Measurements from ENCODE around the gene CEP76. TPM values are rescaled to one million over a fixed set of nuclear protein-coding genes. Genes with fewer than 3 reads are reported as not detected.
A peak's percentile ranks its signal among the peaks of the same experiment; 100 is the strongest.

CEP76 gene
- polyA plus RNA-seq, 1 donor (not counting 4 experiments of a cell fraction or from before 2014, with no cell fraction given), result 10.7 TPM

DNA sequence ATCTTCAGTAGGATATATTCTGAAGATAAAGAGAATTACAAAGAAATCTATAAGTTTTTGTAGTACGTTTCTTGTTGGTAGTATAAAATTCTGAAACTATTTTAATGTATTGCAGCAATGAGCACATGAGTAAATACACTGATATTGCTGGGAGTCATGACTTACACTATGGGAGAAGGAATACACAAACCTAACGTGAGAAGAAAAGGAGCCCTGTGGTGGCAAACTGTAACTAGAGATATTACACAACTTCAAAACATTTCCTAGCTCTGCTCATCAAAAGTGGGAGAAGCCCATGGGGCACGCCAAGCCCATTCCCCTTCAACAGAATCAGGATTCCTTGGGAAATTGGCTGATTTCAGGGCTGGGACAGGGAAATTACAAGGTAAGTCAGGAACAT lies 65.1 kb downstream of the CEP76 start:
- no peak for TF ChIP-seq EZH2 (IDR thresholded peaks at IDR 0.05; ENCODE audit: low read length)
- TF ChIP-seq, protein P1, sequence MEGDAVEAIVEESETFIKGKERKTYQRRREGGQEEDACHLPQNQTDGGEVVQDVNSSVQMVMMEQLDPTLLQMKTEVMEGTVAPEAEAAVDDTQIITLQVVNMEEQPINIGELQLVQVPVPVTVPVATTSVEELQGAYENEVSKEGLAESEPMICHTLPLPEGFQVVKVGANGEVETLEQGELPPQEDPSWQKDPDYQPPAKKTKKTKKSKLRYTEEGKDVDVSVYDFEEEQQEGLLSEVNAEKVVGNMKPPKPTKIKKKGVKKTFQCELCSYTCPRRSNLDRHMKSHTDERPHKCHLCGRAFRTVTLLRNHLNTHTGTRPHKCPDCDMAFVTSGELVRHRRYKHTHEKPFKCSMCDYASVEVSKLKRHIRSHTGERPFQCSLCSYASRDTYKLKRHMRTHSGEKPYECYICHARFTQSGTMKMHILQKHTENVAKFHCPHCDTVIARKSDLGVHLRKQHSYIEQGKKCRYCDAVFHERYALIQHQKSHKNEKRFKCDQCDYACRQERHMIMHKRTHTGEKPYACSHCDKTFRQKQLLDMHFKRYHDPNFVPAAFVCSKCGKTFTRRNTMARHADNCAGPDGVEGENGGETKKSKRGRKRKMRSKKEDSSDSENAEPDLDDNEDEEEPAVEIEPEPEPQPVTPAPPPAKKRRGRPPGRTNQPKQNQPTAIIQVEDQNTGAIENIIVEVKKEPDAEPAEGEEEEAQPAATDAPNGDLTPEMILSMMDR (optimal IDR thresholded peaks at IDR 0.05 in 1 of 3, IDR thresholded peaks at IDR 0.05 in 1 of 3, conservative IDR thresholded peaks at IDR 0.05 in 1 of 3; ENCODE audit: extremely low read depth in 1 of 3, insufficient read depth in 2 of 3, low read length in 3 of 3), result no peak
- H3K4me2 ChIP-seq (ENCODE audit: control insufficient read depth, extremely low read depth, insufficient read depth, low read depth, low read length), result peak overlapping the region; percentile 22
- no peaks in the 10 kb centered on the region for H3K9me3 ChIP-seq (ENCODE audit: control insufficient read depth, low read depth, low read length)
- H3K27me3 ChIP-seq (ENCODE audit: control insufficient read depth, extremely low read depth, insufficient read depth, low read length), result no peaks in the 10 kb centered on the region
- H3K4me1 ChIP-seq (ENCODE audit: control insufficient read depth, extremely low read depth, insufficient read depth, low read length), result peaks cover 32% of the 10 kb centered on the region
- no peak overlapping the region for H3K9ac ChIP-seq (ENCODE audit: control insufficient read depth, extremely low read depth, insufficient read depth, low read length)
- no peaks in the 10 kb centered on the region for H4K20me1 ChIP-seq (ENCODE audit: control insufficient read depth, extremely low read depth, insufficient read depth, low read length)
- no peak for DNase-seq (ENCODE audit: low read depth, low spot score)
- H3K27ac ChIP-seq (ENCODE audit: control insufficient read depth, insufficient read depth, low read length), result peak overlapping the region; percentile 66
- H3K9me1 ChIP-seq (ENCODE audit: control insufficient read depth, extremely low read depth, insufficient read depth, low read length), result no peaks in the 10 kb centered on the region
- no peak for FAIRE-seq
- no peak overlapping the region for H3K4me3 ChIP-seq (ENCODE audit: control insufficient read depth in 2 of 3, extremely low read depth in 1 of 3, insufficient read depth in 2 of 3, low read depth in 1 of 3, low read length in 3 of 3)
- dilution Hi-C loops (cut with MboI; ENCODE audit: extremely low pct_ligation_motif_present, low sequenced_read_pairs), result no loop called here
- H2AFZ ChIP-seq (ENCODE audit: control insufficient read depth, low read length), result no peak overlapping the region
- H3K79me2 ChIP-seq (ENCODE audit: control insufficient read depth, insufficient read depth, low read length), result peaks cover 27% of the 10 kb centered on the region
- no peaks in the 10 kb centered on the region for H3K36me3 ChIP-seq (ENCODE audit: control insufficient read depth in 2 of 2, extremely low read depth in 1 of 2, insufficient read depth in 2 of 2, low read length in 2 of 2)

DNA sequence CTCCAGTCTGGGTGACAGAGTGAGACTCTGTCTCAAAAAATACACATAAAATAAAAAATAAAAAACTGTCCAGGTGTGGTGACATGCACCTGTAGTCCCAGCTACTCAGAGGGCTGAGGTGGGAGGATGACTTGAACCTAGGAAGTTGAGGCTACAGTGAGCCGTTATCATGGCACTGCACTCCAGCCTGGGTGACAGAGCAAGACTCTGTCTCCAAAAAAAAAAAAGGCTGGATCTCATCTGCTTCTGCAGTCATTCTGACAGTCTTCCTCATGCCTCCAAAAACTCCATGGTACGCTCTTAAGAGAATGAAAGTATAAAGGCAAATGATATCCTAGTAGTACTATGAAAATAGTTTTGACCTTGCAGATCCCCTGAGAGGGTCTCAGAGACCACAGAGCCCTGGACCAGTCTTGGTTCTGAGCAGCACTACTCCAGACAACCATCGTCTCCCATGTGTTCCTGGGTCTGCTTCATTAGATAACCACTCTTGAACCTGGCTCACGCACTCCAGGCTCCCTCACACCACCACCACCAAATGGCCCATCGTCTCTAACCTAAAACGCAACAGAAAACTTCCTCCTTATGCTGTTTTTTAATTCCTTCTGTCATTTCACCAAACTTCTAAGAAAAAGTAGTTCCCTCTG lies 70.6 kb downstream of the CEP76 start:
- no peaks in the 10 kb centered on the region for H3K27me3 ChIP-seq (ENCODE audit: control insufficient read depth, extremely low read depth, insufficient read depth, low read length)
- FAIRE-seq, result no peak
- H3K4me1 ChIP-seq (ENCODE audit: control insufficient read depth, extremely low read depth, insufficient read depth, low read length), result peaks cover 27% of the 10 kb centered on the region
- no peak for DNase-seq (ENCODE audit: low read depth, low spot score)
- dilution Hi-C loops (cut with MboI; ENCODE audit: extremely low pct_ligation_motif_present, low sequenced_read_pairs), result no loop called here
- H3K79me2 ChIP-seq (ENCODE audit: control insufficient read depth, insufficient read depth, low read length), result peaks cover 6% of the 10 kb centered on the region
- no peak overlapping the region for H3K9ac ChIP-seq (ENCODE audit: control insufficient read depth, extremely low read depth, insufficient read depth, low read length)
- no peaks in the 10 kb centered on the region for H4K20me1 ChIP-seq (ENCODE audit: control insufficient read depth, extremely low read depth, insufficient read depth, low read length)
- H3K36me3 ChIP-seq (ENCODE audit: control insufficient read depth in 2 of 2, extremely low read depth in 1 of 2, insufficient read depth in 2 of 2, low read length in 2 of 2), result no peaks in the 10 kb centered on the region
- no peak overlapping the region for H3K4me3 ChIP-seq (ENCODE audit: control insufficient read depth in 2 of 3, extremely low read depth in 1 of 3, insufficient read depth in 2 of 3, low read depth in 1 of 3, low read length in 3 of 3)
- H3K27ac ChIP-seq (ENCODE audit: control insufficient read depth, insufficient read depth, low read length), result no peak overlapping the region
- TF ChIP-seq, protein P1 (optimal IDR thresholded peaks at IDR 0.05 in 1 of 3, IDR thresholded peaks at IDR 0.05 in 1 of 3, conservative IDR thresholded peaks at IDR 0.05 in 1 of 3; ENCODE audit: extremely low read depth in 1 of 3, insufficient read depth in 2 of 3, low read length in 3 of 3), result no peak
- no peak for TF ChIP-seq EZH2 (IDR thresholded peaks at IDR 0.05; ENCODE audit: low read length)
- no peaks in the 10 kb centered on the region for H3K9me1 ChIP-seq (ENCODE audit: control insufficient read depth, extremely low read depth, insufficient read depth, low read length)
- H2AFZ ChIP-seq (ENCODE audit: control insufficient read depth, low read length), result no peak overlapping the region
- H3K9me3 ChIP-seq (ENCODE audit: control insufficient read depth, low read depth, low read length), result no peaks in the 10 kb centered on the region
- H3K4me2 ChIP-seq (ENCODE audit: control insufficient read depth, extremely low read depth, insufficient read depth, low read depth, low read length), result no peak overlapping the region

Measured in keratinocyte (primary cell).